OCI-LY7 (cell line): Measurements from ENCODE around the gene CDK4.

Source experiments
- EZH2phosphoT487 ChIP-seq: fragments of 200-600 bp; sonication (generic); IDR thresholded peaks from 2 replicates; pipeline ENCODE4 v1.6.1; 2018; ENCODE audit warnings: low read depth, borderline replicate concordance, mild to moderate bottlenecking, mixed run types, antibody characterized with exemption, low read length, moderate library complexity, mixed read lengths
- TF ChIP-seq, protein P1 (sequence below): fragments of 200-600 bp; sonication (generic); conservative IDR thresholded peaks from 2 replicates; pipeline ENCODE4 v1.5.1; 2014; ENCODE audit warnings: mild to moderate bottlenecking, antibody characterized with exemption, low read length, moderate library complexity, mixed read lengths

DNA sequence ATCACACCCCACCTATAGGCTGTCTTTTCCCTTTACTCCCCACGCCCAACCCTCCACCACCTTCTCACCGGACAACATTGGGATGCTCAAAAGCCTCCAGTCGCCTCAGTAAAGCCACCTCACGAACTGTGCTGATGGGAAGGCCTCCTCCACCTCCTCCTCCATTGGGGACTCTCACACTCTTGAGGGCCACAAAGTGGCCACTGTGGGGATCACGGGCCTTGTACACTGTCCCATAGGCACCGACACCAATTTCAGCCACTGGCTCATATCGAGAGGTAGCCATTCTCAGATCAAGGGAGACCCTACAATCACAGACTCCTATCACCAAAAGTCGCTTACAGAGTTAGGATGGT, 700 bp downstream of the CDK4 start:
- TF ChIP-seq, protein P1, sequence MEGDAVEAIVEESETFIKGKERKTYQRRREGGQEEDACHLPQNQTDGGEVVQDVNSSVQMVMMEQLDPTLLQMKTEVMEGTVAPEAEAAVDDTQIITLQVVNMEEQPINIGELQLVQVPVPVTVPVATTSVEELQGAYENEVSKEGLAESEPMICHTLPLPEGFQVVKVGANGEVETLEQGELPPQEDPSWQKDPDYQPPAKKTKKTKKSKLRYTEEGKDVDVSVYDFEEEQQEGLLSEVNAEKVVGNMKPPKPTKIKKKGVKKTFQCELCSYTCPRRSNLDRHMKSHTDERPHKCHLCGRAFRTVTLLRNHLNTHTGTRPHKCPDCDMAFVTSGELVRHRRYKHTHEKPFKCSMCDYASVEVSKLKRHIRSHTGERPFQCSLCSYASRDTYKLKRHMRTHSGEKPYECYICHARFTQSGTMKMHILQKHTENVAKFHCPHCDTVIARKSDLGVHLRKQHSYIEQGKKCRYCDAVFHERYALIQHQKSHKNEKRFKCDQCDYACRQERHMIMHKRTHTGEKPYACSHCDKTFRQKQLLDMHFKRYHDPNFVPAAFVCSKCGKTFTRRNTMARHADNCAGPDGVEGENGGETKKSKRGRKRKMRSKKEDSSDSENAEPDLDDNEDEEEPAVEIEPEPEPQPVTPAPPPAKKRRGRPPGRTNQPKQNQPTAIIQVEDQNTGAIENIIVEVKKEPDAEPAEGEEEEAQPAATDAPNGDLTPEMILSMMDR, result no peak
- TF ChIP-seq EZH2phosphoT487, result no peak
